Liver (tissue), 9 donors: ENCODE data around the gene URM1. TPM values are rescaled to one million over a fixed set of nuclear protein-coding genes. Genes with fewer than 3 reads are reported as not detected.

ENCODE experiments used
- DNase-seq: peaks from one replicate; pipeline ENCODE4 v3.0.0-alpha.2; 2017; ENCODE audit warnings: low spot score
- H3K27ac ChIP-seq, 2 donors: one replicate each; pipeline ENCODE4 v1.7.0; 2013; ENCODE audit warnings: inconsistent platforms in 2 of 2, low read length in 2 of 2, control low read depth in 1 of 2, low read depth in 1 of 2, mild to moderate bottlenecking in 1 of 2
- H3K27me3 ChIP-seq, 4 donors: one replicate each; pipeline versions ENCODE4 v1.6.1 to v1.7.0; 2013; ENCODE audit warnings: low read length in 3 of 4, inconsistent platforms in 1 of 4, mild to moderate bottlenecking in 1 of 4, moderate library complexity in 1 of 4; ENCODE audit not compliant: control insufficient read depth in 4 of 4, insufficient read depth in 4 of 4
- H3K36me3 ChIP-seq, 4 donors: one replicate each; pipeline versions ENCODE4 v1.6.1 to v1.7.0; 2013; ENCODE audit warnings: low read length in 3 of 4, mild to moderate bottlenecking in 3 of 4, low read depth in 1 of 4, moderate library complexity in 1 of 4; ENCODE audit not compliant: control insufficient read depth in 4 of 4, insufficient read depth in 3 of 4
- H3K4me1 ChIP-seq, 4 donors: one replicate each; pipeline versions ENCODE4 v1.6.1 to v1.7.0; 2013; ENCODE audit warnings: low read length in 3 of 4, mild to moderate bottlenecking in 3 of 4, moderate library complexity in 1 of 4; ENCODE audit not compliant: control insufficient read depth in 4 of 4, insufficient read depth in 4 of 4
- H3K4me3 ChIP-seq, 3 donors: one replicate each; pipeline versions ENCODE4 v1.6.1 to v1.7.0; 2013; ENCODE audit warnings: low read length in 3 of 3, control low read depth in 1 of 3, low read depth in 1 of 3, mild to moderate bottlenecking in 1 of 3
- H3K9ac ChIP-seq, 2 donors: one replicate each; pipeline ENCODE4 v1.7.0; 2013; ENCODE audit warnings: low read length in 2 of 2, mild to moderate bottlenecking in 2 of 2, moderate library complexity in 2 of 2, control low read depth in 1 of 2, low read depth in 1 of 2
- H3K9me3 ChIP-seq, 4 donors: one replicate each; pipeline versions ENCODE4 v1.6.1 to v1.7.0; 2013; ENCODE audit warnings: low read length in 3 of 4; ENCODE audit not compliant: control insufficient read depth in 4 of 4
- ATF3 ChIP-seq: IDR thresholded peaks from 2 replicates; pipeline ENCODE4 v1.6.1; 2016; ENCODE audit warnings: antibody characterized with exemption
- CTCF ChIP-seq: fragments of 150-350 bp; IDR thresholded peaks from 2 replicates; pipeline ENCODE4 v1.5.1; 2017; ENCODE audit warnings: improper control_type of control experiment, low read depth, low read length; ENCODE audit not compliant: missing input control
- EGR1 ChIP-seq, 2 donors: IDR thresholded peaks; 2 replicates each; pipeline ENCODE4 v1.6.1; 2016 to 2018; ENCODE audit warnings: antibody characterized with exemption in 2 of 2, low read depth in 2 of 2
- FOXA1 ChIP-seq: IDR thresholded peaks from 2 replicates; pipeline ENCODE4 v1.6.1; 2016; ENCODE audit warnings: antibody characterized with exemption
- FOXA2 ChIP-seq: IDR thresholded peaks from 2 replicates; pipeline ENCODE4 v1.6.1; 2016; ENCODE audit warnings: antibody characterized with exemption
- GABPA ChIP-seq, 2 donors: IDR thresholded peaks in 1 of 2; conservative IDR thresholded peaks in 1 of 2; 2 replicates each; pipeline ENCODE4 v1.6.1; 2016; ENCODE audit warnings: antibody characterized with exemption in 2 of 2, mild to moderate bottlenecking in 1 of 2, moderate library complexity in 1 of 2
- HNF4A ChIP-seq, 2 donors: conservative IDR thresholded peaks; 2 replicates each; pipeline ENCODE4 v1.6.1; 2016; ENCODE audit warnings: antibody characterized with exemption in 2 of 2, mild to moderate bottlenecking in 2 of 2
- HNF4G ChIP-seq: IDR thresholded peaks from 2 replicates; pipeline ENCODE4 v1.6.1; 2016; ENCODE audit warnings: antibody characterized with exemption
- JUND ChIP-seq, 2 donors: IDR thresholded peaks; 2 replicates each; pipeline ENCODE4 v1.6.1; 2016; ENCODE audit warnings: antibody characterized with exemption in 2 of 2
- NR2F2 ChIP-seq: IDR thresholded peaks from 2 replicates; pipeline ENCODE4 v1.6.1; 2016; ENCODE audit warnings: antibody characterized with exemption
- RAD21 ChIP-seq, 2 donors: IDR thresholded peaks; 2 replicates each; pipeline ENCODE4 v1.6.1; 2016; ENCODE audit warnings: antibody characterized with exemption in 2 of 2, mild to moderate bottlenecking in 2 of 2
- REST ChIP-seq: IDR thresholded peaks from 2 replicates; pipeline ENCODE4 v1.6.1; 2016; ENCODE audit warnings: antibody characterized with exemption, mild to moderate bottlenecking
- RXRA ChIP-seq, 2 donors: IDR thresholded peaks; 2 replicates each; pipeline ENCODE4 v1.6.1; 2017 to 2018; ENCODE audit warnings: antibody characterized with exemption in 2 of 2, mild to moderate bottlenecking in 1 of 2
- SP1 ChIP-seq: IDR thresholded peaks from 2 replicates; pipeline ENCODE4 v1.6.1; 2018; ENCODE audit warnings: antibody characterized with exemption, mild to moderate bottlenecking
- TAF1 ChIP-seq: conservative IDR thresholded peaks from 2 replicates; pipeline ENCODE4 v1.6.1; 2016; ENCODE audit warnings: antibody characterized with exemption, mild to moderate bottlenecking
- YY1 ChIP-seq: IDR thresholded peaks from 2 replicates; pipeline ENCODE4 v1.6.1; 2016; ENCODE audit warnings: antibody characterized with exemption, mild to moderate bottlenecking
- WGBS: extraction: QIAGEN DNeasy Blood & Tissue Kit; methylation state at CpG from one replicate; pipeline ENCODE4 v1.1.7; 2013; 5-methylcytosine and 5-hydroxymethylcytosine counted together
- polyA plus RNA-seq, 2 donors: library from polyadenylated mRNA; stranded (reverse) in 1 of 2; unstranded in 1 of 2; fragments of 200-250 nt in 1 of 2; fragments of >200 nt in 1 of 2; fragmentation: Nextera tagmentation in 1 of 2; extraction: Ambion mirVana in 1 of 2; gene quantifications; one replicate each; pipeline versions ENCODE4 v1.2.1 to v1.2.3, GENCODE V29; 2013 to 2015
- total RNA-seq, 2 donors: library from RNA; depleted of rRNA; stranded (reverse); fragments of >200 nt; gene quantifications; one replicate each; pipeline ENCODE4 v1.2.3, GENCODE V29; 2014
- TF ChIP-seq, protein P1 (sequence below): IDR thresholded peaks from 2 replicates; pipeline ENCODE4 v1.6.1; 2016; ENCODE audit warnings: antibody characterized with exemption
- TF ChIP-seq, protein P2 (sequence below): IDR thresholded peaks from 2 replicates; pipeline ENCODE4 v1.6.1; 2016; ENCODE audit warnings: antibody characterized with exemption
- donor health status: healthy.
- donor health status: healthy.
- donor health status: healthy.
- donor health status: healthy.
- donor health status: healthy.

The URM1 gene
- total and polyA plus RNA-seq, 4 donors = 12.1 to 35.0 (median 19.5) TPM

GRCh38 chr9:128399861-128400260 lies 28.7 kb downstream of the URM1 start:
- 80% methylated on average over 3 of the region's 3 CpGs for WGBS
- Histone ChIP-seq H3K9me3 (no peaks in the 10 kb centered on the region), H3K27ac (no peak overlapping the region), H3K27me3 (no peaks in the 10 kb centered on the region), H3K9ac (no peak overlapping the region), H3K36me3 (no peaks in the 10 kb centered on the region), H3K4me1 (no peaks in the 10 kb centered on the region), H3K4me3 (no peak overlapping the region)
- no peak for DNase-seq
- no peak for TF ChIP-seq GABPA (IDR thresholded peaks at IDR 0.05 in 1 of 2, conservative IDR thresholded peaks at IDR 0.05 in 1 of 2)
- no peak for TF ChIP-seq JUND (IDR thresholded peaks at IDR 0.05)
- no peak for TF ChIP-seq NR2F2
- no peak for TF ChIP-seq TAF1
- TF ChIP-seq ATF3 = no peak
- TF ChIP-seq, protein P1, sequence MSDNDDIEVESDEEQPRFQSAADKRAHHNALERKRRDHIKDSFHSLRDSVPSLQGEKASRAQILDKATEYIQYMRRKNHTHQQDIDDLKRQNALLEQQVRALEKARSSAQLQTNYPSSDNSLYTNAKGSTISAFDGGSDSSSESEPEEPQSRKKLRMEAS = no peak
- TF ChIP-seq, protein P2, sequence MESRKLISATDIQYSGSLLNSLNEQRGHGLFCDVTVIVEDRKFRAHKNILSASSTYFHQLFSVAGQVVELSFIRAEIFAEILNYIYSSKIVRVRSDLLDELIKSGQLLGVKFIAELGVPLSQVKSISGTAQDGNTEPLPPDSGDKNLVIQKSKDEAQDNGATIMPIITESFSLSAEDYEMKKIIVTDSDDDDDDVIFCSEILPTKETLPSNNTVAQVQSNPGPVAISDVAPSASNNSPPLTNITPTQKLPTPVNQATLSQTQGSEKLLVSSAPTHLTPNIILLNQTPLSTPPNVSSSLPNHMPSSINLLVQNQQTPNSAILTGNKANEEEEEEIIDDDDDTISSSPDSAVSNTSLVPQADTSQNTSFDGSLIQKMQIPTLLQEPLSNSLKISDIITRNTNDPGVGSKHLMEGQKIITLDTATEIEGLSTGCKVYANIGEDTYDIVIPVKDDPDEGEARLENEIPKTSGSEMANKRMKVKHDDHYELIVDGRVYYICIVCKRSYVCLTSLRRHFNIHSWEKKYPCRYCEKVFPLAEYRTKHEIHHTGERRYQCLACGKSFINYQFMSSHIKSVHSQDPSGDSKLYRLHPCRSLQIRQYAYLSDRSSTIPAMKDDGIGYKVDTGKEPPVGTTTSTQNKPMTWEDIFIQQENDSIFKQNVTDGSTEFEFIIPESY = no peak
- no peak for TF ChIP-seq HNF4G
- TF ChIP-seq REST = no peak
- TF ChIP-seq FOXA2 = no peak
- TF ChIP-seq YY1 = no peak

- H3K4me3 ChIP-seq = no peak overlapping the region
- 83% methylated on average over 5 of the region's 5 CpGs for WGBS
- no peak overlapping the region for H3K9ac ChIP-seq
- H3K36me3 ChIP-seq = no peaks in the 10 kb centered on the region
- no peaks in the 10 kb centered on the region for H3K9me3 ChIP-seq
- H3K27me3 ChIP-seq = peaks cover 0 to 2% (median 0%) of the 10 kb centered on the region in 4 donors
- no peaks in the 10 kb centered on the region for H3K4me1 ChIP-seq
- no peak for TF ChIP-seq GABPA (IDR thresholded peaks at IDR 0.05 in 1 of 2, conservative IDR thresholded peaks at IDR 0.05 in 1 of 2)
- TF ChIP-seq FOXA2 = no peak
- no peak for TF ChIP-seq NR2F2
- TF ChIP-seq RAD21 (IDR thresholded peaks at IDR 0.05) = no peak
- TF ChIP-seq EGR1 (IDR thresholded peaks at IDR 0.05; ENCODE audit: low read depth in 2 of 2) = no peak
- no peak for TF ChIP-seq CTCF
- no peak for TF ChIP-seq SP1
- no peak for TF ChIP-seq FOXA1
- no peak for TF ChIP-seq HNF4G
- TF ChIP-seq ATF3 = no peak
- no peak for TF ChIP-seq YY1
- TF ChIP-seq HNF4A (conservative IDR thresholded peaks at IDR 0.05) = no peak
- no peak for TF ChIP-seq JUND (IDR thresholded peaks at IDR 0.05)
- TF ChIP-seq, protein P2 = no peak
- TF ChIP-seq TAF1 = no peak
- no peak for TF ChIP-seq RXRA (IDR thresholded peaks at IDR 0.05)
- no peak overlapping the region for H3K27ac ChIP-seq
- DNase-seq = no peak
These were observed 33.4 kb downstream of the URM1 start for GRCh38 chr9:128404560-128404959.
